Stomach (tissue), 9 donors: ENCODE results near the gene ENPP6. TPM values are rescaled to one million over a fixed set of nuclear protein-coding genes. Genes with fewer than 3 reads are reported as not detected.

Experiments
- DNase-seq, 2 donors: peaks; one replicate each; pipeline versions ENCODE4 v3.0.0 to v3.0.0-alpha.2; 2013 to 2019
- H3K27ac ChIP-seq, 5 donors: fragments of 200-600 bp in 4 of 5; sonication (generic) in 4 of 5; one replicate each; pipeline ENCODE4 v1.5.1; 2013 to 2019; ENCODE audit warnings: mild to moderate bottlenecking in 1 of 5, moderate library complexity in 1 of 5
- H3K27me3 ChIP-seq, 3 donors: fragments of 200-600 bp; sonication (generic); one replicate each; pipeline ENCODE4 v1.5.1; 2017 to 2019; ENCODE audit warnings: mixed run types in 1 of 3
- H3K36me3 ChIP-seq, 4 donors: fragments of 200-600 bp; sonication (generic); 1 replicate in 3 of 4; 2 replicates in 1 of 4; pipeline ENCODE4 v1.5.1; 2016 to 2019
- H3K4me1 ChIP-seq, 4 donors: fragments of 200-600 bp; sonication (generic); one replicate each; pipeline ENCODE4 v1.5.1; 2016 to 2019
- H3K4me3 ChIP-seq, 4 donors: fragments of 200-600 bp; sonication (generic) in 3 of 4; one replicate each; pipeline ENCODE4 v1.5.1; 2016 to 2019; ENCODE audit warnings: mild to moderate bottlenecking in 1 of 4
- H3K9me3 ChIP-seq, 4 donors: fragments of 200-600 bp; sonication (generic); one replicate each; pipeline ENCODE4 v1.5.1; 2016 to 2019
- CTCF ChIP-seq, 7 experiments: fragments of 450-650 bp in 4 of 7; fragments of 200-600 bp in 3 of 7; sonication (generic) in 3 of 7; IDR thresholded peaks; one replicate each; pipeline ENCODE4 v1.5.1; 2016 to 2019; ENCODE audit warnings: antibody characterized with exemption in 7 of 7, control low read depth in 2 of 7, mild to moderate bottlenecking in 1 of 7
- EP300 ChIP-seq: sonication (generic); formaldehyde crosslinking; IDR thresholded peaks from one replicate; pipeline ENCODE4 v1.6.1; 2017; ENCODE audit warnings: antibody characterized with exemption
- POLR2A ChIP-seq, 4 donors: fragments of 450-650 bp; IDR thresholded peaks; one replicate each; pipeline ENCODE4 v1.6.1; 2016; ENCODE audit warnings: antibody characterized with exemption in 4 of 4, control low read depth in 2 of 4, mild to moderate bottlenecking in 1 of 4, moderate library complexity in 1 of 4
- POLR2AphosphoS5 ChIP-seq, 3 donors: sonication (generic); formaldehyde crosslinking; IDR thresholded peaks; one replicate each; pipeline ENCODE4 v1.6.1; 2016; ENCODE audit warnings: antibody characterized with exemption in 3 of 3
- WGBS, 5 donors: extraction: QIAGEN DNeasy Blood & Tissue Kit in 3 of 5; methylation state at CpG; one replicate each; pipeline versions ENCODE4 v1.1.5 to v1.1.7; 2013 to 2018; 5-methylcytosine and 5-hydroxymethylcytosine counted together
- intact Hi-C: fragments of 100-400 bp; cut with DNase I; formaldehyde crosslinking; loops from one replicate; pipeline ENCODE4 v1.15.1; 2023; ENCODE audit warnings: low total_unique reads
- polyA plus RNA-seq, 3 donors: library from polyadenylated mRNA; stranded (reverse); fragments of 200-250 nt; gene quantifications; one replicate each; pipeline ENCODE4 v1.2.3, GENCODE V29; 2013
- total RNA-seq, 5 donors: library from RNA; depleted of rRNA; stranded (reverse); fragments of >200 nt; gene quantifications; one replicate each; pipeline versions ENCODE4 v1.1.0 to v1.2.3, GENCODE V29; 2014 to 2016
- donor health status: healthy with polysubstance abuse.
- donor health status: Bipolar disorder and iron deficiency.
- donor health status: healthy.

Gene ENPP6
- total and polyA plus RNA-seq, 8 donors = 0.25 to 3.5 (median 0.70) TPM; not detected in 4

- Histone ChIP-seq H3K27ac (no peak overlapping the region), H3K27me3 (peaks cover 0 to 8% (median 0%) of the 10 kb centered on the region in 3 donors), H3K36me3 (no peaks in the 10 kb centered on the region), H3K9me3 (no peaks in the 10 kb centered on the region), H3K4me1 (no peaks in the 10 kb centered on the region), H3K4me3 (no peak overlapping the region)
- DNase-seq = no peak
- TF ChIP-seq CTCF (IDR thresholded peaks at IDR 0.05) (no peak), POLR2AphosphoS5 (IDR thresholded peaks at IDR 0.05) (no peak), POLR2A (IDR thresholded peaks at IDR 0.05) (no peak), EP300 (no peak)
- intact Hi-C loops = no loop called here
- 73 to 85% (median 80%) methylated on average over 3 of the region's 3 CpGs for WGBS, 5 donors
Measured at GRCh38 chr4:184235526-184235925, 17.9 kb upstream of the ENPP6 start.

- WGBS, 5 donors = 74 to 83% (median 81%) methylated on average over 4 of the region's 4 CpGs
- Histone ChIP-seq H3K27ac (no peak overlapping the region), H3K27me3 (peaks cover 0 to 8% (median 0%) of the 10 kb centered on the region in 3 donors), H3K36me3 (no peaks in the 10 kb centered on the region), H3K4me3 (no peak overlapping the region), H3K4me1 (no peaks in the 10 kb centered on the region), H3K9me3 (no peaks in the 10 kb centered on the region)
- intact Hi-C loops = no loop called here
- TF ChIP-seq POLR2A (IDR thresholded peaks at IDR 0.05) (no peak), EP300 (no peak), POLR2AphosphoS5 (IDR thresholded peaks at IDR 0.05) (no peak), CTCF (IDR thresholded peaks at IDR 0.05) (no peak)
- DNase-seq = no peak
Measured at GRCh38 chr4:184234155-184234554, 16.5 kb upstream of the ENPP6 start.

- H3K9me3 ChIP-seq = no peaks in the 10 kb centered on the region
- no peak overlapping the region for H3K4me3 ChIP-seq
- intact Hi-C loops = no loop called here
- WGBS, 5 donors = 73 to 78% (median 76%) methylated on average over 4 of the region's 4 CpGs
- no peaks in the 10 kb centered on the region for H3K36me3 ChIP-seq
- H3K27me3 ChIP-seq = peaks cover 0 to 14% (median 0%) of the 10 kb centered on the region in 3 donors
- H3K27ac ChIP-seq = no peak overlapping the region
- H3K4me1 ChIP-seq = no peaks in the 10 kb centered on the region
- TF ChIP-seq POLR2A (IDR thresholded peaks at IDR 0.05) (no peak), POLR2AphosphoS5 (IDR thresholded peaks at IDR 0.05) (no peak), EP300 (no peak), CTCF (IDR thresholded peaks at IDR 0.05) (no peak)
- no peak for DNase-seq
Measured at GRCh38 chr4:184232975-184233374, 15.3 kb upstream of the ENPP6 start.

GRCh38 chr4:184232202-184232601, 14.5 kb upstream of the ENPP6 start:
- no peak overlapping the region for H3K27ac ChIP-seq
- WGBS, 5 donors = 52 to 100% (median 63%) methylated on average over 1 of the region's 1 CpG
- H3K4me3 ChIP-seq = no peak overlapping the region
- peaks cover 0 to 14% (median 0%) of the 10 kb centered on the region in 3 donors for H3K27me3 ChIP-seq
- H3K4me1 ChIP-seq = no peaks in the 10 kb centered on the region
- peak in 1 of 2 donors; percentile 31 for DNase-seq
- no peaks in the 10 kb centered on the region for H3K9me3 ChIP-seq
- intact Hi-C loops = no loop called here
- no peaks in the 10 kb centered on the region for H3K36me3 ChIP-seq
- TF ChIP-seq EP300 (no peak), POLR2A (IDR thresholded peaks at IDR 0.05) (no peak), POLR2AphosphoS5 (IDR thresholded peaks at IDR 0.05) (no peak)

- intact Hi-C loops = no loop called here
- no peaks in the 10 kb centered on the region for H3K36me3 ChIP-seq
- DNase-seq = no peak
- no peak overlapping the region for H3K27ac ChIP-seq
- no peaks in the 10 kb centered on the region for H3K4me1 ChIP-seq
- TF ChIP-seq POLR2AphosphoS5 (IDR thresholded peaks at IDR 0.05) (no peak), EP300 (no peak), CTCF (IDR thresholded peaks at IDR 0.05) (no peak), POLR2A (IDR thresholded peaks at IDR 0.05) (no peak)
- H3K4me3 ChIP-seq = no peak overlapping the region
- H3K9me3 ChIP-seq = no peaks in the 10 kb centered on the region
- 65 to 92% (median 91%) methylated on average over 2 of the region's 2 CpGs for whole genome bisulfite sequencing, 5 donors
- peaks cover 0 to 14% (median 0%) of the 10 kb centered on the region in 3 donors for H3K27me3 ChIP-seq
Measured at GRCh38 chr4:184231573-184231972, 13.9 kb upstream of the ENPP6 start.
